GM18526 (cell line): Measurements from ENCODE around the gene OCIAD2.

Experiments used
- POLR2A ChIP-seq: IDR thresholded peaks from 3 replicates; pipeline ENCODE4 v1.6.1; 2011; ENCODE audit not compliant: insufficient read length; ENCODE audit errors: extremely low read depth

The OCIAD2 gene

DNA sequence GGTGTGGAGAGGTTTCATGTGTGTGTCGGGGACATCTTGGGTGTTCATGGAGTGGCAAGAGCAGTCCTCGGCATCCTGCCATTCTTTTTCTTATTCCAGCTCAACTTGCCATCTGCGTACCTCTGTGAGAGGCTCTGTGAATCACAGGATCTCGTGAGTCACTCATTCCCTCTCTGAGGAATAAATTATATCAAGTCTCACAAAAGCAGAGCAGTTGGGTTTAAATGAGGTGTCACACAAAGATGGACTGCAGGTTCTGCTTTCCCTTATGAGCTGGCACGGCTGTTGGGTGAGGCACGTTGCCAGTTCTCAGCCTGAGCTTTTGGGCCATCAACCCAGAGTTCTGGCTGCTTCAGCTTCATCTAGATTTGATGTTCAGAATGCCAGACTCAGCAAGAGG lies 6.8 kb upstream of the OCIAD2 start:
- no peak for TF ChIP-seq POLR2A

- no peak for TF ChIP-seq POLR2A
These were observed 5.8 kb upstream of the OCIAD2 start for GRCh38 chr4:48912349-48912748.

DNA sequence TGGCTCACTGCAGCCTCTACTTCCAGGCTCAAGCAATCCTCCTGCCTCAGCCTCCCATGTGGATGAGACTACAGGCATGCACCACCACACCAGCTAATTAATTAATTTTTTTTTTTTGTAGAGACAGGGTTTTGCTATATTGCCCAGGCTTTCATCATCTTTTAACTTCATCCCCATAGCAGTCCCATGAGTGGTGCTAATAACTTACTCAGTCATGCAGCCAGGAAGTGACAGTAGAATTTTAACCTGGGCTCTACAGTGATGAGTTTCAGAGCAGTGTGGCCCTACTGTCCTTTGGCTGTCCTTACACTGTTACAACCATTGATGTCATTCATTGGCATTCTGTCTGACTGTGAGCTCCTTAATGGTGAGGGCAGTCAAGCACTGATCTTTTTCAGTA lies 3.9 kb upstream of the OCIAD2 start:
- TF ChIP-seq POLR2A: no peak

DNA sequence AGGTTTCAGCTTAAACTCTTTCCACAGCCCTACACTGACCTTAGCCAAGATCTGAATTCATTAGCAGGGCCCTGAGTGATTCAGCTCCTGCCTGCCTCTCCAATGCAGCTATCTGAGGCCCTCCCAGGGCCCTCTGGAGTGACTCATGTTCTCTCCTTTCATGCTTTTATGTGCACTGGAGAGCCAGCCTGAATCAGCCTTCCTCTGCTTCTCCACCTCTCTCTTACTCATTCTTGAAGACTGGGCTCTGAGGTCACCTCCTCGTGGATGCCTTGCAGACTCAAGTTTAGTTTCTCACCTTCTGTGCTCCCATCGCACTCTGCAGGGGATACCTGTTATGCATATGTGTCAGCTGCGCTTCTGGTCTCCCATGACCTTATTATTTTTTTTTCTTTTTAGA lies 3.1 kb upstream of the OCIAD2 start:
- no peak for TF ChIP-seq POLR2A

DNA sequence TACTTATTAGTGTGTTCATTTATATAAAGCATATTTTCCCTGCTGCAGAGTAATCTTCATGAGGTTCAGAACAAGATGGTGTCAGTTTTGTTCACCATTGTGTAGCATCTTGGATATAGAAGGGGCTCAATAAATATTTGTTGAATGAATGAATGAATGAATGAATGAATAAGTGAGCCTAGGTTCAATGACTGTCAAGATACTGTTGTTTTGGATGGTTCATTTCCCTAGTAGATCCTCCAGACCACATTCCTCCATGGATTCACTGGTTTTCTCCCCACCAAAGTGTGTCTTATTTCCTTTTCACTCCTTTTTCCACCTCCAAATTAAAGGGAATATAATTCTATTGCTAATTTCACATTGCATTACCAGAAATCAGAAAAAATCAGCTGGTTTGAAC lies 2.1 kb upstream of the OCIAD2 start:
- TF ChIP-seq POLR2A: no peak

- no peak for TF ChIP-seq POLR2A
These were observed 1.3 kb upstream of the OCIAD2 start for GRCh38 chr4:48907706-48908477.

DNA sequence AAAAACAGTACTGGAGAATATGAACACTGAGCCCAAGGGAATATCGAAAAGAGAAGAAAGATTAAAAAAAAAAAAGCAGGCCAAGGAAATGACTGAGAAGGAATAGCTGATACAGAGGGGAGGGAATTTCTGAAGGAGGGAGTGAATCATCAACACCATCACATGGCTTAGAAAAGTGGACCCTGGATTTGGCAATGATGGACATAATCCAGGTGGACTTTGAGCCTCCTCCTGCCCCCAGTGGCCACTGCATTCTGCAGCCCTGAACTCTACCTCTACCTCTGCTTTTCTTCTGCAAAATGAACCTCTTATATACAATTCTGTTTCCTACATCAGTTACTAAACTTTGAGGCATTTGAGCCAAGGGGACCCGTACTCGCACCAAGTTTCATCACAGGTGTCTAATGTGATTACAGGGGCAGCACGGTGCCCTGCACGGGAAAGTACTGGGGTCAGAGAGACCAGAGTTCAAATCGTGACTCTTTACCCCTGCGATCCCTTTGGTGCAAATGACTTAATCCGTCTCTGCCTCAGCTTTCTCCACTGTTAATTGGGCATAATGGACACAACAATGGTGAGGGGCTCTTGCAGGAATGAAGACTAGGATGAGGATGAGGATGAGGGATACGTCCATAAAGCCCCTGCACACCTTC lies 1.1 kb downstream of the OCIAD2 start:
- TF ChIP-seq POLR2A: no peak

- TF ChIP-seq POLR2A: no peak
These were observed 1.9 kb downstream of the OCIAD2 start for GRCh38 chr4:48904541-48905142.

GRCh38 chr4:48904101-48904500 lies 2.5 kb downstream of the OCIAD2 start:
- no peak for TF ChIP-seq POLR2A

GRCh38 chr4:48902266-48902665 lies 4.3 kb downstream of the OCIAD2 start:
- no peak for TF ChIP-seq POLR2A

DNA sequence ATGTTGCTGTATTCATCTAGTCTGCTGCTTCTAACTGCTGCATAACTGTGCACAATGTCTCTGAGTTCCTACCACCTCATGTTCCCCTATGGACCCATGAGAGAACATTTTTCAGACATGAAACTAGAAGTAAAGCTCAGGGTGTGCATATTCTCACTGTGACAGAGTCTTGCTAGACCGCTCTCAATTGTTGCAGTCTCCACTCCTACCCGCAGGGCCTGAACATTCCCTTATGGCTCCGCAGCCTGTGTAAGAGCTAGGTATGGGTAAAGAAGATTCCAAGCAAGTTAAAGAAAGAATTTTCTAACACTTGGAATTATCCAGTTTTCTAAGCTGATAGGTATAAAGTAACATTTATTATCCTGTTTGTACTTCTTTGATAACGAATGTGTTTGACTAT lies 5.4 kb downstream of the OCIAD2 start:
- TF ChIP-seq POLR2A: no peak

GRCh38 chr4:48899950-48900349 lies 6.6 kb downstream of the OCIAD2 start:
- no peak for TF ChIP-seq POLR2A

GRCh38 chr4:48899432-48899749 lies 7.2 kb downstream of the OCIAD2 start:
- no peak for TF ChIP-seq POLR2A

- TF ChIP-seq POLR2A: no peak
These were observed 7.7 kb downstream of the OCIAD2 start for GRCh38 chr4:48898733-48899431.

DNA sequence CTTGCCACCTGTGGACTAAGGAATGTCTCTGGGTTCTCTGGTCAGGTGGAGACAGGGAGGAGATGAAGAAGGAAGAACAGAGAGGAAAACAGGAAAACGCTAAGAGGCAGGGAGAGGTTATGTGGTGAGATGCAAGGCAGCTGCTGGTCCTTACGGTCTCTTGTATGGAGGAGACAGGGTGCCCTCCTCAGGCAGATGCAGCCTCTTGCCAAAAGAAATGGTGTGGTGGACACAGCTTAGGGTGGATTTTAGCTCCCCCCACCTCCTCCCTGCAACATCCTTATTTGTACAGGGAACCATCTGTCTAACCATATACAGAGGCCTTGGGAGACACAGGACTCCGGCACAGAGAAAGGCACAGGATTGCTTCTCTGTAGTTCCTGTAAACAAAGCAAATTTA lies 9.7 kb downstream of the OCIAD2 start:
- TF ChIP-seq POLR2A: no peak
